AG04449 (cell line): Measurements from ENCODE around the gene FOLR1.
"Not testable (repeated sequence)": the region's sequence is repeated elsewhere in the genome, so short reads cannot be mapped to it uniquely, and the experiment has no call there.

Experiments used
- CTCF ChIA-PET: fragments of 350-600 bp; formaldehyde crosslinking; extraction: SDS; loops from one replicate; lab custom pipeline; 2021; ENCODE audit warnings: antibody characterized with exemption; lab: Yijun Ruan, JAX
- POLR2A ChIA-PET: fragments of 400-600, 350-600 bp; formaldehyde crosslinking; extraction: SDS; loops from one replicate; lab custom pipeline; 2020; ENCODE audit warnings: antibody characterized with exemption, inconsistent platforms; lab: Yijun Ruan, JAX
- DNase-seq: peaks from one replicate; pipeline ENCODE4 v3.0.0-alpha.2; 2010; ENCODE audit warnings: low read depth, low spot score
- H3K4me3 ChIP-seq: 2 replicates; pipeline ENCODE4 v1.5.1; 2011; ENCODE audit warnings: low read depth, mild to moderate bottlenecking, control low read depth, low read length
- CTCF ChIP-seq: IDR thresholded peaks from one replicate; pipeline ENCODE4 v1.5.1; 2011; ENCODE audit warnings: mild to moderate bottlenecking, moderate library complexity, low read length, control low read depth, inconsistent platforms; ENCODE audit not compliant: insufficient read depth; ENCODE audit errors: missing control alignments

The FOLR1 gene

DNA sequence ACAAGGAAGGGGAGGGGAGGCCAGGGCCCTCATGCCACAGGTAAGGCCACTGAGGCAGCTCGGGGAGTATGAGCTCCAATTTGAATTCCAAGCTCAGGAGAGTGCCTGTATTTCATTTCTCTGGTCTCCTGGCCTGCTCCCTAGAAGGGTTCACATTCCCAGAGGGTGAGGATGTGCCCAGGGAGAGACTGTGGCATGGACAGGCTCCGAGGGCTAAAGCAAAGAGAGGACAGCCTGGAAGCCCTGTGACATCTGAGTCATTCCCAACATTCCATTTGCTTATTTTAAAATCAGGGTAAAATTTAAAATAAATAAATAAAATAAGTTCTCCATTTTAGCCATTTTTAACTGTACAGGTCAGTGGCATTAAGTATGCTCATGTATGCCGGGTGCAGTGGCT lies 18.6 kb upstream of the FOLR1 start:
- CTCF ChIA-PET = interaction anchor here (1.4 to 2.0 kb wide), 2 partner anchors 10 kb away, joined by 7 to 10 read pairs; no protein-coding TSS in a partner anchor
- TF ChIP-seq CTCF = no peak
- no peak overlapping the region for H3K4me3 ChIP-seq
- POLR2A ChIA-PET = no interaction called here
- DNase-seq = no peak

DNA sequence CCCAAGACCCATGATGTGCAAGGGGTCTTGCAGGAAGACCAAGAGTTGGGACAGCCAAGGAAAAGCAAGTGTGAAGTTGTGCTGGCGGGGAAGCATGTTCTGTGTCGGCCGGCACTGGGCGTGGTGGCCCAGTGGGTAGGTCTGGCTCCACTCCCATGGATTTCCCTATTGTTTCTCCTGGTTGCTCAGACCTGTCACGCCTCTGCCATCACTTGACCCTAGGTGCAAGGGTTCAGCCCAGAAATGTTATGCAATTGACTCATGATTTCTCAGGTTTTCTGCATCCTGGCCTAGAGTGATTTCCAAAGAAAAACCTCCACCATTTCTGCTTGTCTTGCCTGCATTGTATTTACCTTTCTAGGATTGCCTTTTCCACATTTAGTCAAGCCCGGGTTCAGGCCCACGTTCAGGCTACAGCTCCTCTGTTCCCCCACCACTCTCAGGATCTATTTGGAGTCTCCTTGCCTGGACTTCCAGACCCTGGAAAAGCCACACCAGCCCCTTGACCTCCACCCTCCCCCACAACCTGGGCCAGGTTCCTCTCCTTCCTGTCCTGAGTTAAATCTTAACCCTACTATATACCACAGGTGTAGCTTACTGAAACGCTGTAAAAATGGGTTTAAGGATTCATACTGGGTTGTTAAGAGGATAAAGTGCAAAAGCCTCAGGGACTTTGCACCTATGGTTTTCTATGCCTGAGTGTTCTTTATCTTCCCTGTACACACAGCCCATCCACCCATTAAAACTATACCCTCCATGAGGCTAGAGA lies 17.5 kb upstream of the FOLR1 start:
- CTCF ChIA-PET = interaction anchor here (1.4 to 2.0 kb wide), 2 partner anchors 9 to 150 kb away, joined by 4 to 10 read pairs; no protein-coding TSS in a partner anchor
- POLR2A ChIA-PET = no interaction called here
- TF ChIP-seq CTCF = no peak
- no peak for DNase-seq
- H3K4me3 ChIP-seq = no peak overlapping the region

- CTCF ChIA-PET = interaction anchor here (10.0 kb wide), 1 partner anchor 148 kb away, joined by 231 read pairs; no protein-coding TSS in a partner anchor
- TF ChIP-seq CTCF = no peak
- POLR2A ChIA-PET = no interaction called here
- no peak for DNase-seq
- no peak overlapping the region for H3K4me3 ChIP-seq
These were observed 14.3 kb upstream of the FOLR1 start for GRCh38 chr11:72177656-72178055.

DNA sequence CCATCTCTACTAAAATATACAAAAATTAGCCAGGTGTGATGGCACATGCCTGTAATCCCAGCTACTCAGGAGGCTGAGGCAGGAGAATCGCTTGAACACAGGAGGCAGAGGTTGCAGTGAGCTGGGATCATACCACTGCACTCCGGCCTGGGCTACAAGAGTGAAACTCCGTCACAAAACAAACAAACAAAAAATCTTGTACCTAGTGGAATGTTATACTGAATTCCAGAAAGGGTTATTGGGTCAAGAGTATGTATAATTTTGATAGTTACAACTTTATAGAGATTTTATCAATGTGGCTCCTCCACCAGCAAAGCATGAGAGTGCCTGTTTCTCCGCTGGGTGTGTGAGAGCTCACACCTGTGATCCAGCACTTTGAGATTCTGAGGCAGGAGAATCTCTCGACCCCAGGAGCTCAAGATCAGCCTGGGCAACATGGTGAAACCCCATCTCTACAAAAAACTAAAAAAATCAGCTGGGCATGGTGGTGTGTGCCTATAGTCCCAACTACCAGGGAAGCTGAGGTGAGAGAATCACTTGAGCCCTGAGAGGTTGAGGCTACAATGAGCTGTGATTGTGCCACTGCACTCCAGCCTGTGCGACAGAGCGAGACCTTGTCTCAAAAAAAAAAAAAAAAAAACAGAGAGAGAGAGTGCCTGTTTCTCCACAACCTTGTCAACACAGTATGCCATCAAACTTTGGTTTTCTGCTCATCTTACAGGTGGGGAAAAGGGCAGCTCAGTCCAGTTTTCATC lies 12.7 kb upstream of the FOLR1 start:
- CTCF ChIA-PET = interaction anchor here (0.8 to 10.0 kb wide), 7 partner anchors 10 to 202 kb away, joined by 3 to 231 read pairs (median 6); no protein-coding TSS in a partner anchor
- POLR2A ChIA-PET = no interaction called here
- no peak overlapping the region for H3K4me3 ChIP-seq
- DNase-seq = no peak
- TF ChIP-seq CTCF = no peak

DNA sequence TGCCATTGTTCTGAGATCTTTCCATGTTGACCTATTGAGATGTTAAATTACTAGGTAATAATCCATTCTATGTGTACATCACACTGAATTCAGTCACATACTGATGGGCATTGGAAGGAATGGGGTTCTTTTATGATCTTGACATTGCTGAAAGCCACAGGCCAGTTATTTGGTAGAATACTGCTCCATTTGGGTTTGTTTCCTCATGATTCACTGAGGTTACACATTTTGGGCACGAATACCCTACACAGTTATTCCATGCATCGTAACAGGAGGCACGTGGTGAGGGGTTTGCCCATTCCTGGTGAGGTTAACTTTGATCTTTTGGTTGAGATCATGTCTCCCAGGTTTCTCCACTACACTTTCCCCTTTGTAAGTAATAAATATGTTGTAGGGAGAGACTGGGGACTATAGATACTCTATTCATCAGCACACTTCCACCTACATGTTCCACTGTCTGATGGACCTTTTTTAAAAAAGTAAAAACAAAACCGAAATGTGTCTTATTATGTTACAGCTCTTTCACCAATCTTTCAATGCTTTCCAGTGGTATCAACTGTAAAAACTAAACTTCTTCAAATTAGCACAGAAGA lies 12.0 kb upstream of the FOLR1 start:
- no peak for DNase-seq
- CTCF ChIA-PET = interaction anchor here (0.8 to 10.0 kb wide), 7 partner anchors 12 to 203 kb away, joined by 3 to 231 read pairs (median 6); no protein-coding TSS in a partner anchor
- TF ChIP-seq CTCF = no peak
- POLR2A ChIA-PET = no interaction called here
- H3K4me3 ChIP-seq = no peak overlapping the region

DNA sequence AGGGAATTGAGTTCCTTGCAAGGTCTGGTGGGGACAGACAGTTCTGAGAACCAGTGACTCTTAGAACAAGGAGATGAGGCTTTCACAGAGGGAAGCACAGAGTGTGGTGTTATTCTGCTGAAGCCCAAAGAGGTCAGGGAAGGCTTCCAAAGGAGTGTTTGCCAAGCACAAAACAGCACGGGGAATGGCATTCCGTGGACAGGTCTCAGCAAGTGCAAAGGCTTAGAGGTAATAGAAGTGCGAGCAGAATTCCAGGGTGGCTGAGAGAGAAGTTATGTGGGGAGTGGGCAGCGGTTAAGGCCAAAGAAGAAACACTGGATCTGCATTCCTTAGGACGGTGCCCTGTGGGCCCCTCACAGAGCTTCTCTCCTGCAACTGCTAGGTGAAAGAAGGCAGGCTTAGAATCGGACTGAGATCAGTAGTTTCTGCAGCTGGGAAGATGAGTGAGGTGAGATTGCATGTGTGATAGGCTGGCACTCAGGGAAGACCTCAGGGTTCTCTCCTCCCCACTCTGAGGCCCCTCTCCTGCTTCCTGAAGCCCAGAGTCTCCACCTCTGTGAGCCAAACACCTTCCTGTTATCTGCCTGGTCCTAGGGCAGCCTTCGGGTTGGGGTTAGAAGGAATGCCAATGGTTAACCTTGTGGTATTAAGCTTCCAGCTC lies 10.9 kb upstream of the FOLR1 start:
- H3K4me3 ChIP-seq, DNase-seq, POLR2A ChIA-PET: not testable (repeated sequence)
- CTCF ChIA-PET = interaction anchor here (0.8 to 10.0 kb wide), 6 partner anchors 13 to 167 kb away, joined by 3 to 231 read pairs (median 5); no protein-coding TSS in a partner anchor
